22Rv1 (cell line): ENCODE data around the gene RNF214.

ENCODE experiments used
- H3K27ac ChIP-seq: fragments of 450-650 bp; 2 replicates; pipeline ENCODE4 v1.5.1; 2017
- CTCF ChIP-seq: fragments of 450-650 bp; IDR thresholded peaks from 2 replicates; pipeline ENCODE4 v1.5.1; 2017; ENCODE audit warnings: mild to moderate bottlenecking
- ZFX ChIP-seq: fragments of 450-650 bp; IDR thresholded peaks from 2 replicates; pipeline ENCODE4 v1.6.1; 2017; ENCODE audit warnings: antibody characterized with exemption, borderline replicate concordance

Gene RNF214

GRCh38 chr11:117287668-117288067 is 55.2 kb downstream of the RNF214 start:
- TF ChIP-seq ZFX = no peak
- no peak for TF ChIP-seq CTCF
- no peak overlapping the region for H3K27ac ChIP-seq

- no peak for TF ChIP-seq CTCF
- TF ChIP-seq ZFX = no peak
- no peak overlapping the region for H3K27ac ChIP-seq
Observed at GRCh38 chr11:117289795-117290194, 57.3 kb downstream of the RNF214 start.

- TF ChIP-seq ZFX (no peak), CTCF (no peak)
- no peak within 1 kb of the TSS for H3K27ac ChIP-seq
Observed at GRCh38 chr11:117290809-117291396, 58.4 kb downstream of the RNF214 start, which contains the start of gene BACE1-AS. TSS of gene BACE1-AS (plus strand) at chr11:117291346.

GRCh38 chr11:117292616-117293015 is 60.1 kb downstream of the RNF214 start:
- H3K27ac ChIP-seq = no peak overlapping the region
- TF ChIP-seq ZFX (no peak), CTCF (no peak)

GRCh38 chr11:117295438-117296137 is 63.1 kb downstream of the RNF214 start:
- no peak for TF ChIP-seq ZFX
- TF ChIP-seq CTCF = no peak
- H3K27ac ChIP-seq = no peak overlapping the region

- TF ChIP-seq CTCF (no peak), ZFX (no peak)
- H3K27ac ChIP-seq = no peak overlapping the region
Observed at GRCh38 chr11:117296881-117297280, 64.4 kb downstream of the RNF214 start.

- TF ChIP-seq ZFX (no peak), CTCF (no peak)
- H3K27ac ChIP-seq = no peak overlapping the region
Observed at GRCh38 chr11:117298195-117298594, 65.7 kb downstream of the RNF214 start.
